Right atrium auricular region (tissue), 2 donors: ENCODE measurements around the gene ASMTL. TPM values are rescaled to one million over a fixed set of nuclear protein-coding genes. Genes with fewer than 3 reads are reported as not detected.

Source experiments
- DNase-seq: peaks from one replicate; pipeline ENCODE4 v3.0.0-alpha.2; 2019; ENCODE audit warnings: low spot score
- H3K27ac ChIP-seq, 2 donors: fragments of 200-600 bp; sonication (generic); 1 replicate in 1 of 2; 2 replicates in 1 of 2; pipeline ENCODE4 v1.5.1; 2016 to 2019
- H3K27me3 ChIP-seq, 2 donors: fragments of 200-600 bp; sonication (generic); one replicate each; pipeline versions ENCODE4 v1.5.1 to v1.6.0; 2017 to 2019
- H3K36me3 ChIP-seq: fragments of 200-600 bp; sonication (generic); one replicate; pipeline ENCODE4 v1.5.1; 2016
- H3K4me1 ChIP-seq, 2 donors: fragments of 200-600 bp; sonication (generic); one replicate each; pipeline versions ENCODE4 v1.5.1 to v1.6.0; 2017 to 2019
- H3K4me3 ChIP-seq, 2 donors: fragments of 200-600 bp; sonication (generic); 1 replicate in 1 of 2; 2 replicates in 1 of 2; pipeline ENCODE4 v1.5.1; 2017 to 2019; ENCODE audit warnings: mild to moderate bottlenecking in 1 of 2, moderate library complexity in 1 of 2
- H3K9me3 ChIP-seq, 2 donors: fragments of 200-600 bp; sonication (generic); one replicate each; pipeline ENCODE4 v1.5.1; 2019
- CTCF ChIP-seq, 2 donors: fragments of 200-600 bp; sonication (generic); IDR thresholded peaks; one replicate each; pipeline ENCODE4 v1.5.1; 2019; ENCODE audit warnings: antibody characterized with exemption in 2 of 2
- total RNA-seq, 2 donors: library from RNA; depleted of rRNA; stranded (reverse); fragments of >200 nt; gene quantifications; one replicate each; pipeline ENCODE4 v1.1.0, GENCODE V29; 2016

Gene ASMTL
- total RNA-seq: 10 to 100 TPM; 20.1 to 31.9 TPM

- no peak for TF ChIP-seq CTCF (IDR thresholded peaks at IDR 0.05)
- peaks cover 0 to 18% of the 10 kb centered on the region in 2 donors for H3K4me1 ChIP-seq
- peak within 1 kb of the TSS; percentile 83 to 95 for H3K27ac ChIP-seq
- peak within 1 kb of the TSS; percentile 88 to 90 for H3K4me3 ChIP-seq
- H3K36me3 ChIP-seq: no peaks in the 10 kb centered on the region
- H3K27me3 ChIP-seq: no peaks in the 10 kb centered on the region
- DNase-seq: peak; percentile 99
- no peaks in the 10 kb centered on the region for H3K9me3 ChIP-seq
Observed at GRCh38 chrX:1452516-1453394, at the start of gene ASMTL. Gene ASMTL, minus strand, starts transcription at chrX:1452909. Its CDS starts 69 bp downstream, at chrX:1452840.

GRCh38 chrX:1502241-1502640 is 49.5 kb upstream of the ASMTL start:
- no peak overlapping the region for H3K27ac ChIP-seq
- no peak for TF ChIP-seq CTCF (IDR thresholded peaks at IDR 0.05)
- no peaks in the 10 kb centered on the region for H3K4me1 ChIP-seq
- H3K36me3 ChIP-seq: no peaks in the 10 kb centered on the region
- DNase-seq: peak; percentile 30
- H3K4me3 ChIP-seq: no peak overlapping the region
- H3K9me3 ChIP-seq: no peaks in the 10 kb centered on the region
- H3K27me3 ChIP-seq: no peaks in the 10 kb centered on the region

- Histone ChIP-seq H3K27me3 (no peaks in the 10 kb centered on the region), H3K9me3 (no peaks in the 10 kb centered on the region), H3K27ac (peak overlapping the region; percentile 30 to 53), H3K4me1 (no peaks in the 10 kb centered on the region), H3K36me3 (no peaks in the 10 kb centered on the region), H3K4me3 (no peak overlapping the region)
- no peak for TF ChIP-seq CTCF (IDR thresholded peaks at IDR 0.05)
- peak; percentile 54 for DNase-seq
Observed at GRCh38 chrX:1500701-1501624, 48.3 kb upstream of the ASMTL start.

GRCh38 chrX:1496076-1496475 is 43.4 kb upstream of the ASMTL start:
- peak; percentile 40 for DNase-seq
- no peaks in the 10 kb centered on the region for H3K27me3 ChIP-seq
- H3K36me3 ChIP-seq: no peaks in the 10 kb centered on the region
- no peak overlapping the region for H3K27ac ChIP-seq
- H3K4me3 ChIP-seq: no peak overlapping the region
- H3K4me1 ChIP-seq: no peaks in the 10 kb centered on the region
- TF ChIP-seq CTCF (IDR thresholded peaks at IDR 0.05): no peak
- H3K9me3 ChIP-seq: no peaks in the 10 kb centered on the region

GRCh38 chrX:1493877-1494510 is 41.3 kb upstream of the ASMTL start:
- Histone ChIP-seq H3K27me3 (no peaks in the 10 kb centered on the region), H3K4me1 (no peaks in the 10 kb centered on the region), H3K4me3 (peak overlapping the region in 1 of 2 donors; percentile 3), H3K9me3 (no peaks in the 10 kb centered on the region), H3K36me3 (no peaks in the 10 kb centered on the region), H3K27ac (peak overlapping the region in 1 of 2 donors; percentile 43)
- TF ChIP-seq CTCF (IDR thresholded peaks at IDR 0.05): no peak
- DNase-seq: peak; percentile 57
